HG02798 (cell line): ENCODE measurements around the gene MLANA.
"Not testable (repeated sequence)": the region's sequence is repeated elsewhere in the genome, so short reads cannot be mapped to it uniquely, and the experiment has no call there.

Source experiments
- ATAC-seq: cut with Tn5 transposase; IDR thresholded peaks from one replicate; pipeline ENCODE4 v1.9.1; 2021; ENCODE audit warnings: mild to moderate bottlenecking; ENCODE audit not compliant: unreplicated experiment, poor library complexity

The MLANA gene

GRCh38 chr9:5868235-5868634 is 22.5 kb upstream of the MLANA start:
- ATAC-seq, result no peak

GRCh38 chr9:5869315-5870019 is 21.2 kb upstream of the MLANA start:
- ATAC-seq, result no peak

DNA sequence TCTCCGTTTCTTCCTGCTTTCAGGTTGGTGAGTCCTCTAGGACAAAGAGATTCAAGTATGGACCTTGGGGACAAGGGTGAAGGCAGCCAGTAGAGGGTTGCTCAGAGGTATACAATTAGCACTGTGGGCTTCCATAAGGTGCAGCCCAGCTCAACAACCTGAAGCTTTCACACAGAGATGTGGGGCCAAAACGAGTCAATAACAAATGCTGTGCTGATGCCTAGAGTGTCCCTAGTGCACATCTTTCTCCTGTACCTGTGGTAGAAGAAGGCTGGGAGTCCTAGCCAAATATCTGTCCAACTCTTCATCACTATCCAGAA is 20.7 kb upstream of the MLANA start:
- ATAC-seq, result no peak

- ATAC-seq, result no peak
These were observed 20.0 kb upstream of the MLANA start for GRCh38 chr9:5870691-5871090.

- no peak for ATAC-seq
These were observed 18.9 kb upstream of the MLANA start for GRCh38 chr9:5871785-5872184.

- ATAC-seq, result no peak
These were observed 18.2 kb upstream of the MLANA start for GRCh38 chr9:5872511-5872910.

- ATAC-seq, result no peak
These were observed 17.2 kb upstream of the MLANA start for GRCh38 chr9:5873439-5873838.

- no peak for ATAC-seq
These were observed 16.6 kb upstream of the MLANA start for GRCh38 chr9:5874048-5874447.

DNA sequence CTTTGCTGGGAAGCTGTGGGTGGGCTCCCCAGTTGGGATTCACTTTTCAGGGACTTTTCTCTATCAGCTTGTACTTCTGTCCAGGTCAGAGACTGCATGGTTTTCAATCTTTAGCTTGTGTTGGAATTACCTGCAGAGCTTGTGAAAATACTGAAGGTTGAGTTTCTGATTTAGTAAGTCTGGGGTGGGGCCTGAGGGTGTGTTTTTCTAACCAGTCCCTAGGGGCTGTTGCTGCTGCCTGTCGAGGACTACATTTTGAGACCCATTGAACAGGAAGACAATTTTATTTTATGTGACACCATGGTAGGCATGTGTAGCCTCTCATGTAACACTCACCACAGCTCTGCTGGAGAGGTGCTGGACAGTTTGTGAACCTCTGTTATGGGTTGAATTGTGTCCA is 14.7 kb upstream of the MLANA start:
- peak; percentile 42 for ATAC-seq

DNA sequence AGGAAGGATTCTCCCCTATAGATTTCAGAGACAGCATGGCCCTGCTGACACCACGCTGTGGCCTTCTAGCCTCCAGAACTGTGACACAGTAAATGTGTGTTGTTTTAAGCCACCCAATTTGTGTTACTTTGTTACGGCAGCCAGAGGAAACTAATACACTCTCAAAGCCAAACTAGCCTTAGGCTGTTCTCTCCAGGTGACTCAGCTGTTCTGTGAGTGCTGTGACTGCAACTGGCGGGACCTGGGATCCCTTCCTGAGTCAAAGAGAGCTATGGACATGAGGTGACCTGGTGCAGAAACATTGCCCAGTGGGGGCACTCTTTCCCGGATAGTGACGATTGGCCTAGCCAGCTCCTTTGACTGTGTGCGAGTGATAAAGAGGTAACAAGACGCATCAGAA is 14.0 kb upstream of the MLANA start:
- no peak for ATAC-seq

DNA sequence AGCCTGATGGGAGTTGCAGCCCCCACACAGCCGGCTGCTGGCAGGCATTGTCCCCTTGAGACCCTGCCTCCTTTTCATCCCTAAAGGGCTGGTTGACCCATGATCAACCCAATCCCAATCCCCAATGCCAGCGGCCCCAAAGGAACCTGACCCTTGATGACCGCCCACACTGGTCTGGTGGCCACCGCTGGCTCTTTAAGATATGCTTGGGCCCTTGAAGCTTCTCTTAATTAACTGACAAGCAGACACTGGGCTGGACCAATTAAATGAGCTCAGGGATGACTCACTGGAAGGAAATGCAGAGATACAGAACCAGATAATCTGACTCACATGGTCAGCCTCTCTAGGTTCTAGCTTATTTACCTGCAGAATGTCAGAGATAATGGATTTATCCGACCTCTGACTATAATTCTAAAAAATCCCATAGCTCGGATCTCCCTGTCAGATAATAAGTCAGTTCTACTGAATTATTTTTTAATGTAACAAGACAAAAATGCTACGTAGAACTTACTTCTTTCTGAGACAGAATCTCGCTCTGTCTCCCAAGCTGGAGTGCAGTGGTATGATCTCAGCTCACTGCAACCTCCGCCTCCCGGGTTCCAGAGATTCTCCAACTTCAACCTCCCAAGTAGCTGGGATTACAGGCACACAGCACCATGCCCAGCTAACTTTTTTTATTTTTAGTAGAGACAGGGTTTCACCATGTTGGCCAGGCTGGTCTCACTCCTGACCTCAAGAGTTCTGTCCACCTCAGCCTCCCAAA is 11.1 kb upstream of the MLANA start:
- ATAC-seq, result no peak

DNA sequence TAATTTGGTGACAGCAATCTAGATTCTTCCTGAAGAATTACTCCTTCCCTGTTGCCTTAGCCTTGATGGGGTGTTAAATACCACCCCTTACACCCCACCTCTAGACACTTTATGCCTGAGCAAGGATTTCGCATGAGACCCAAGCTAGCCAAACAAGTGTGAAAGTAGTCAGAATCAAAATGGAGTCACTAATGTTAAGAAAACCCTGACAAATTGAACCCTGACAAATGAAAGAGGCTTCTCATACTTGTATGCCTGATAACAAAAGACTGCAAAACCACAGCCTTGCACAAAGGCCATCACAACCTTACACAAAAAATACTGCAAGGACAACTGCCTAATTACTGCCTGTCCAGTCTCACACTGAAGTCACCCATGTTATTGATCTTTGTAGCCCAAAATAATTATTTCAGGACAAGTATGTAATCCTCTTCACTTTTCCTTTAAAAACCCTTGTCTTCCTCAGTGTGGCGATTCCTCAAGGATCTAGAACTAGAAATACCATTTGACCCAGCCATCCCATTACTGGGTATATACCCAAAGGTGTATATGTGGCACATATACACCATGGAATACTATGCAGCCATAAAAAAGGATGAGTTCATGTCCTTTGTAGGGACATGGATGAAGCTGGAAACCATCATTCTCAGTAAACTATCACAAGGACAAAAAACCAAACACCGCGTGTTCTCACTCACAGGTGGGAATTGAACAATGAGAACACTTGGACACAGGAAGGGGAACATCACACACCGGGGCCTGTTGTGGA is 8.3 kb upstream of the MLANA start:
- not testable (repeated sequence) for ATAC-seq

- ATAC-seq, result no peak
These were observed 6.5 kb upstream of the MLANA start for GRCh38 chr9:5884191-5884590.

DNA sequence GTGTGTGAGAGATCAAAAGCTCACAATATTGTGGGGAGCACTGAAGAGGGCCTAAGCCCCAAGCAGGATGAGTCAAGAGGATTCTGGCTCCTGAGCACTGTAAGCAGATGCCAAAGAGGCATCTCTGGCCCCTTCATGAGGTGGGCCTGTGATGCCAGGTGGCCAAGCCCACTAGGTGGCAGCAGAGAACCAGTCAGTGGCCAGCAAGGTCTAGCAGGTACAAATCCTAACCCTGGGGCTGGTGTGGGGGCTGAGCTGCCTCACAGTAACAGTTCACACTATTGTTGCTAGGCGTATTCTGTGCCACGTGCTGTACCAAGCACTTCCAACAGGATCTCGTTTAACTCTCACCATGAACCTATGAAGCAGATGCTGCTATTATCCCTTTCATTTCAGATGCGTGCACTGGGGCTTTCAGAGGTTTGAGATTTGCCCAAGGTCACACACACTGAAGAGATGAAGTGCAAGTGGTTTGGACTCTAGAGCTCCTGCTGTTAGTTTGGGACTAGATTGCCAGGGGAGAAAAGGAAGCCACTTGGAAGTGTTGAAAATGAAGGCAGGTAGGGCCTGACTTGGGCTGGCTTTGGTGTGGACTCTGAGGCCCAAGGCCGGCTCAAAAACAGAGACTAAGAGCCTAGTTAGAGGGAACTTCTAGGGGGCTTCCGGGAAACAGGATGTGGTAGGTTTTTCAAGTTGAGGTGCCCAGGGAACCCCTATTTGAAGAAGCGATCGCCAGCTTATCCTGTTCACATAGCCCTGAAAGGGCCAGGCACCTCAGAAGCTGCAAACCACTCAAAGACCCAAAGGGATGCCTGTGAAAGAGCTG is 4.4 kb upstream of the MLANA start:
- ATAC-seq, result peak; percentile 93

- ATAC-seq, result no peak
These were observed 1.9 kb downstream of the MLANA start for GRCh38 chr9:5892456-5893133.

GRCh38 chr9:5893134-5893505 is 2.4 kb downstream of the MLANA start:
- no peak for ATAC-seq

DNA sequence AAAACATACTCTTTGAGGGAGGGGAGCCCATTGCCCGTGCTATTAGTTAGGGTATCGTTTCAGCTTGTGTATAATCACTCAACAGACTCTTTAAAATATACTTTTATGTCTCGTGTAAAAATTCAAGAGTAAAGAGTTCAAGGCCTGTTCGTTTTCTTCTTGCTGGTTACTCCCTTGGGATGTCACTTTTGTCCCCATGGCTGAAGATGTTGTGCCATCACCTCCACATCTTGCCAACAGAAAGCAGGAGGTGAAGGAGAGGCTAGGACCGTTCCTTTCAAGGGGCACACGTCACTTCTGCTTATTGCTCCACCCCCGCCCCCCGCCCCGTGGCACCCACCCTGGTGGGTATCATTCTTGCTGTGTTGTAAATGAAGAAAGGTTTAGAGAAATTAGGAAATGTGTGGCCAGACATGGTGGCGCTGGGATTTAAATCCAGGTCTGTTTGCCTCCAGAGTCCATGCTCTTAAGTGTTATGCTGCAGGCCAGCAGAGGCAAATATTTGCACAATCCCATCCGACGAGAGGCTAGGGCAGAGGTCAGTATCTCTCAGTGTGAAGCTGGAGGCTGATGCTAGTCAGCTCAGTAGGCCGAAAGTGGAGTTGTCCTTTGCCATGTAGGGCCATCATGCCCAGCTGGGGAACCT is 3.0 kb downstream of the MLANA start:
- ATAC-seq, result no peak

- no peak for ATAC-seq
These were observed 3.7 kb downstream of the MLANA start for GRCh38 chr9:5894237-5894959.

GRCh38 chr9:5895782-5896181 is 5.1 kb downstream of the MLANA start:
- ATAC-seq, result no peak
